Endometrium (tissue), 2 donors: ENCODE data around the gene TNC.

ENCODE experiments used
- FAIRE-seq: peaks from 2 replicates; lab custom pipeline; 2012; peaks lifted over from hg19 to GRCh38; lab: Jason Lieb, UNC
- donor health status: control.
- donor health status: control.

The TNC gene

GRCh38 chr9:115117999-115118878, at the start of gene TNC:
TSS of gene TNC (minus strand) at chr9:115118157. CDS start at chr9:115091018, 27,139 bp downstream.
- FAIRE-seq, result peak; percentile 4

DNA sequence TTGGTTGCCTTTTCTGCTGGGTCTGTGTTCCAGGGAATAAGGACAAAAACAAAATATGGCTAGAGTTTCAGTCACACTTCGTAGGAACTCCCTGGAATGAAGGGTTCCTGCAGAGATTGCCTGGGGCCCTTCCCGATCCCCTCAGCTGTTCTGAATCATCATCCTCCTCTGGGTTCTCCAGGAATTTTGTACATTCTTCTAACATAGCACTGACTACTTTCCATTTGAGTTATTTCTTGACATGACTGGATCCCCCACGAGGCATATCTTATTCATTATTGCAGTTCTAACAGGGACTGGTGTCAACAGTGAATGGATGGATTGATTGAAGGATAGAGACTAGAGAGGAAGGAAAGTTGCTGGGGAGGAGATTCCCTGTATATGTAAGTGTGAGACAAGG, 49.2 kb upstream of the TNC start:
- FAIRE-seq, result no peak

- FAIRE-seq, result no peak
Measured at GRCh38 chr9:115165233-115165632, 47.3 kb upstream of the TNC start.

DNA sequence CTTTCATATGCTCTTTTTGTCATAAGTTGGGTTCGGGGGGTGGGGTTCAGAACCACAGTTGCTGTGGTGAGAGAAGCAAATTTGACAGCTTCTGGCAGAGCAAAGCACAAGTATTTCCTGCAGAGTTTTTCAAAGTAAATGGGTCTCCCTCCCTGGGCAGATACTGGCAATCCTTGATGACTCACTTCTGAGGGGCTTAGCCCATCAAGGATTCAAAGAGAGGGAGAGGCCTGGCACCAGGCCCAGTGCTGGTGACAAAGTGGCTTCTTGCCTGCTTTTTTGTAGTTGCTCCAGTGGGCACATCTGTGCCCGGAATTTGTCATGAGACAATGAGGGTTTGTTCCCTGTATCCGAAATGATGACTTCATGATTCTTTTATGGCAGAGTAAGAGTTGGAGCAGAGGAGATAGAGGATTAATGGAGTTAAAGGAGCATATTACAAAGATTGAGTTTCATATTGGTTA, 46.6 kb upstream of the TNC start:
- no peak for FAIRE-seq

DNA sequence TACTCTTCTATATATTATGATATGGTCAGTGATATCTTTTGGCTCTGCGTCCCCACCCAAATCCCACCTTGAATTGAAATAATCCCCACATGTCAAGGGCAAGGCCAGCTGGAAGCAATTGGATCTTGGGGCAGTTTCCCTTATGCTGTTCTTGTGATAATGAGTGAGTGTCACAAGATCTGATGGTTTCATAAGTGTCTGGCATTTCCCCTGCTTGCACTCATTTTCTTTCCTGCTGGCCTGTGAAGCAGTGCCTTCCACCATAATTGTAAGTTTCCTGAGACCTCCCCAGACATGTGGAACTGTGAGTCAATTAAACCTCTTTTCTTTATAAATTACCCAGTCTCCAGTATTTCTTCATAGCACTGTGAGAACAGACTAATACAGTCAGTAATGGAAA, 45.0 kb upstream of the TNC start:
- FAIRE-seq, result no peak

GRCh38 chr9:115161446-115161845, 43.5 kb upstream of the TNC start:
- no peak for FAIRE-seq

DNA sequence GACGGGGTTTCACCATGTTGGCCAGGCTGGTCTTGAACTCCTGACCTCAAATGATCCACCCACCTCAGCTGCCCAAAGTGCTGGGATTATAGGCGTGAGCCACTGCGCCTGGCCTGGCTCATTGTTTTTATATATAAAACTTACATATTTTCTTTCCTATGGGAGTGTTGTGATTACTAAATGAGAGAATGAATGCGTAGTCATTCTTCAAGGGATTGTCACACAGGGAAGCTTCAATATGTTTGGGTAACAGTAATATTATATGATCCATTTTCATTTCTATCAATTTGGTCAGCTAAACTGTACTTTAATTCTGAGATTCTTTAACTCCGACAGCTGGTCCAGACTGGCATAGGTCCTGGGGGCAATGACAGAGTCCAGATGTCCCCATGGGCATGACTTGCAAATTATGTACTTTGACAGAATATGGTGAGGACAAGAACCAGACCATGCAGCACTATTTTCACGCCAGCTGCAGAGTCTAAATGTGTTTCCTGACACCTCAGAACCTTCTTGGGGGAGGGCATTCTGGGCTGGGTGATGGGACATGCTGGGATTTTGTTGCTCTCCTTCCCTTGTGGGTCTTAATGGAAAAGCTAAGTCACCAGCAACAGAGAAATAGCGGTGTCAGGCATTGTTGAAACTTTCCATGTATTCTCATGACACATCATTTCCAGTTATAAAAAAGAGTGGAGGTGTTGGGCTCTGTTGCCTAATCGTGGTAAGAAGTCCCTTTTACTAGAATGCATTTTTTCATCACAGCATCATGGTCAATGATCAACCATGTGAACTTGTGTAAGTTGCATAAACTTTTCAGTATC, 40.9 kb upstream of the TNC start:
- FAIRE-seq, result no peak

DNA sequence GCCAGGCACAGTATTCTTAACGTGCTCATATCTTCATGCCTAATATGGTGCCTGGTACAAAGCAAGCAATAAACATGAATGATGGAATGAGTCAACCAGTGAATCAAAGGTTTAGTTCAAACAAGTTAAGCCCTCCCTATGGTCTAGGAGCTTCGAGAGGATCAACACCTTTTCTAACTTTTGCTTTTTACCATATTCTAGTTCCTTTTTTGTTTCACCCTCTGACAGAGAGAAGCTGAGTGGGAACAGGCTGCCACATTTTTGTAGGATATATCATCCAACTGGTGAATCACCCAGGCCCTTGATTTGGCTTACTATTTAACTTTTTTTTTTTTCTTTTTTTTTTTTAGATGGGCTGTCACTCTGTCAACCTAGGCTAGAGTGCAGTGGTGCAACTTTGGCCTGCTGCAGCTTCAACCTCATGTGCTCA, 39.3 kb upstream of the TNC start:
- FAIRE-seq, result no peak

GRCh38 chr9:115155037-115155436, 37.1 kb upstream of the TNC start:
- no peak for FAIRE-seq

DNA sequence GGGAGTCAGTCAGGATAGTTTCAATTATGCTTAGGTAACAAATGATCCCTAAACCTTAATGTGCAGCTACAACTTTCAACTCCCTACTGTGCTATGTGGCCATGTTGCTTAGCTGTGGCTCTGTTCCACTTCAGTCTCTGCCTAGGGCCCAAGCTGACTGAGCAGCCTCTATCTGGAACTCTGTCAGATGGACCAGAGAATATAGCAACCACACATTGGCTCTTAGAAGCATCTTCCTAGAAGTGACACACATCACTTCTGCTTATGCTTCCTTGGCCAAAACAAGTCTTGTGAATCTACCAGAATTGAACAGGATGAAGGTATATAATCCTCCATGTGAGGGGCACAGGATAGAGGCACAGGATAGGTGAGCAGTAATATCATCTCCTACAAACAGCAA, 36.7 kb upstream of the TNC start:
- no peak for FAIRE-seq

DNA sequence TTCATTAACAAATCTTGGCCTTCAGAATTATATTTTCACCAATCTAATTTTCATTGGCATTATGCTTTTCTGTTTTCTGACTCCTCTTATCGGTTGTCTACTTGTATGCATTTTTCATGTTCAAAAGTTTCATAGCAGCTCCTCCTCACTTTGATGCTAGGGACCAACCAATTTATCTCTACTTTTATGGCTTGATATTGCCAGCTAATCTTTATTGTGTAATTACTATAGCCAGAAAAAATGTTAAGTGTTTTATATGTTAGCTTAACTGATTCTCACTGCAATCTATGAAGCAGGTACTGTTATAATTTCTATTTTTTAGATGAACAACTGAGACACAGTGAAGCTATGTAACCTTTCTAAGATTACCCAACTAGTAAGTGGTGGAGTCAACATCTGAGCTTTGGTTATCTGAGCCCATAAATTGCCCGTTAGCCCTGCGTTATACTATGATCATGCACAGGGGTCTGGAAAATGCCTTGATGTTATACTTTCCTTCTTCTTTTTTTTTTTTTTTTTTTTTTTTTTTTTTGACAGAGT, 34.4 kb upstream of the TNC start:
- no peak for FAIRE-seq

- FAIRE-seq, result no peak
Measured at GRCh38 chr9:115148721-115149120, 30.8 kb upstream of the TNC start.

DNA sequence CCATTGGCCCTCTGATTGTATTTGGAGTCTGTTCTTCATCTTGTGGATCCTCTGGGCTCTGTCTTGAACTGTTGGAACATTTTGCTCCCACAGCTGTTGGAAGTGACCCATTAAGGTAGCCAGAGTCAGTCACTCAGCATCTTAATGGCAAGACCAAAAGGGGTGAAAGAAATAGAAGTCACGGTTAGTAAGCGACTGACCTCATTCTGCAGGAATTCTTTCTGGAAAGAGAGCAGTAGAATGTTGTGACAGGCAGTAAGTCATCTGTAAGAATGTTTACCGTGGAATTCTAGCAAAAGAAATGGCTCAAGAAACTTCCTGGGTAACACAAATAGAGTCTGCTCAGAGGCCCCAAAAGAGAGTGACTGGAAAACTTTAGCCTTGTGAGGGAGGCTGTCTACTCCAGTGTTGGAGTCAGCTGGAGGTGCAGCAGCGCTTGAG, 28.6 kb upstream of the TNC start:
- FAIRE-seq, result peak; percentile 73

- FAIRE-seq, result no peak
Measured at GRCh38 chr9:115144706-115145105, 26.7 kb upstream of the TNC start.

DNA sequence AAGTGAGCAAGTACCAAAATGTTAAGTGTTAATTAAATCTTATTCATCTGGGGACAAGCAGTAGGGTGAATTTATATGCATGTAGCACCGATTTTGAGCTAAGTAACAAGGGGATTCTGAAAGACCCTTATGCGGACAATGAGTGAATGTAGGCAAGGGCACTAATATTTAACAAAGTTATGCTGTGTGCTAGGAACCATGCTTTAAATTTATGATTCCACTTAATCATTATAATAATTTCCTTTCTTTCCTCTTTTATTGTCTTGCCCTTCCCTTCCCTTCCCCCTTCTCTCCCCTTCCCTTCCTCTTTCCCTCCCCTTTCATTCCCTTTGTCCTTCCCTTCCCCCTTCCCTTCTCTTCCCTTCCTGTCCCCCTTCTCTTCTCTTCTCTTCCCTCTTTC, 25.7 kb upstream of the TNC start:
- FAIRE-seq, result no peak

GRCh38 chr9:115142517-115143270, 24.7 kb upstream of the TNC start:
- no peak for FAIRE-seq

- no peak for FAIRE-seq
Measured at GRCh38 chr9:115142090-115142489, 24.1 kb upstream of the TNC start.

DNA sequence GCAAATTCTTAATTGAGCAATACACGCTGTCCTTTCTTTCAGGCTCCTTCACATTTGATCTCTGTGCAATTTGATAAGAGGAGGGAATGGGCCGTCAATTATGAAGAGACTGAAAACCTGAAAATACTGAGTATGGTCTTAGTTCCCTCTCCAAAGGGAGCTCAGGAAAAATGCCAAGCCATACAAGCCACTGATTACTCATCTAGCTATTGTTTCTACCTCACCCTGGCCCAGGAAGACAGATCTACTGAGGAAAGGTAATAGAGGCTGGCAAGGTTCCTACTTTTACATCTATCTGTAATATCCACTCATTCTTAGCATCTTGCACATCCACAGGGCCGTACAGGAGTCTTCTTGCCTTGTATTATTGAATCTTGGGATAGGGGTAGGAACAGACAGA, 23.7 kb upstream of the TNC start:
- no peak for FAIRE-seq

GRCh38 chr9:115138151-115138550, 20.2 kb upstream of the TNC start:
- no peak for FAIRE-seq

GRCh38 chr9:115137526-115137925, 19.6 kb upstream of the TNC start:
- FAIRE-seq, result no peak

GRCh38 chr9:115135821-115136778, 18.1 kb upstream of the TNC start:
- FAIRE-seq, result no peak
